Measurements from ENCODE around the gene CST9.

GRCh38 chr20:23643659-23644058 is 37.9 kb upstream of the CST9 start:
- TF ChIP-seq CTCF (IDR thresholded peaks at IDR 0.05) (no peak), POLR2A (IDR thresholded peaks at IDR 0.05) (no peak), EP300 (IDR thresholded peaks at IDR 0.05) (no peak)
